Psoas muscle (tissue), 8 donors: Measurements from ENCODE around the gene ALDOC. TPM values are rescaled to one million over a fixed set of nuclear protein-coding genes. Genes with fewer than 3 reads are reported as not detected.

Experiments used
- ATAC-seq, 4 donors: fragments of 200-7000 bp; cut with Tn5 transposase; one replicate each; pipeline ENCODE4 v1.9.1; 2020; ENCODE audit warnings: moderate library complexity in 3 of 4, mild to moderate bottlenecking in 2 of 4
- DNase-seq, 2 donors: peaks; one replicate each; pipeline ENCODE4 v3.0.0-alpha.2; 2020
- H3K27ac ChIP-seq: fragments of 200-600 bp; one replicate; pipeline ENCODE4 v1.8.0; 2022
- H3K27me3 ChIP-seq, 3 donors: fragments of 200-600 bp in 1 of 3; one replicate each; pipeline versions ENCODE4 v1.6.1 to v1.8.0; 2013 to 2022; ENCODE audit warnings: low read length in 2 of 3, mild to moderate bottlenecking in 2 of 3, moderate library complexity in 1 of 3; ENCODE audit not compliant: insufficient read depth in 3 of 3
- H3K36me3 ChIP-seq, 2 donors: fragments of 200-600 bp in 1 of 2; one replicate each; pipeline versions ENCODE4 v1.6.1 to v1.8.0; 2013 to 2022; ENCODE audit warnings: low read depth in 1 of 2, mild to moderate bottlenecking in 1 of 2, moderate library complexity in 1 of 2; ENCODE audit not compliant: insufficient read depth in 1 of 2
- H3K4me1 ChIP-seq: fragments of 200-600 bp; one replicate; pipeline ENCODE4 v1.8.0; 2022
- H3K4me3 ChIP-seq: fragments of 200-600 bp; one replicate; pipeline ENCODE4 v1.8.0; 2022; ENCODE audit warnings: mild to moderate bottlenecking
- H3K9me3 ChIP-seq: fragments of 200-600 bp; one replicate; pipeline ENCODE4 v1.8.0; 2022
- WGBS, 3 donors: extraction: QIAGEN DNeasy Blood & Tissue Kit; methylation state at CpG; one replicate each; pipeline versions ENCODE4 v1.1.6 to v1.1.7; 2013; 5-methylcytosine and 5-hydroxymethylcytosine counted together
- intact Hi-C, 2 donors: fragments of 100-400 bp; cut with DNase I; formaldehyde crosslinking; loops; one replicate each; pipeline versions ENCODE4 v1.11.0 to v1.14.2; 2022
- polyA plus RNA-seq, 3 donors: library from polyadenylated mRNA; stranded (reverse); fragments of 200-250 nt; gene quantifications; one replicate each; pipeline ENCODE4 v1.2.3, GENCODE V29; 2013
- total RNA-seq, 4 donors: library from RNA; stranded (reverse); fragmentation: NEBNext Ultra II Directional in 2 of 4; extraction: Animal tissue kit (Norgen Biotek cat#: 25700) in 2 of 4; gene quantifications; one replicate each; pipeline versions ENCODE4 v1.2.1 to v1.2.4, GENCODE V29; 2021 to 2023
- TF ChIP-seq, protein P1 (sequence below): fragments of 200-600 bp; IDR thresholded peaks from one replicate; pipeline ENCODE4 v1.8.0; 2022; ENCODE audit warnings: antibody characterized with exemption
- donor health status: healthy with polysubstance abuse.
- donor health status: DM: no; HTN: no; CAD: no; lungs with moderate emphysema.
- donor health status: Bipolar disorder and iron deficiency.
- donor health status: healthy.
- donor health status: DM: yes; HTN: yes; CAD: no.
- donor health status: DM: no; HTN: no; CAD: no.
- donor health status: DM: no; HTN: no; CAD: no.
- donor health status: DM: yes; HTN: yes; CAD: no.

ALDOC gene
- total and polyA plus RNA-seq, 7 donors = 1.2 to 2.9 (median 1.7) TPM

DNA sequence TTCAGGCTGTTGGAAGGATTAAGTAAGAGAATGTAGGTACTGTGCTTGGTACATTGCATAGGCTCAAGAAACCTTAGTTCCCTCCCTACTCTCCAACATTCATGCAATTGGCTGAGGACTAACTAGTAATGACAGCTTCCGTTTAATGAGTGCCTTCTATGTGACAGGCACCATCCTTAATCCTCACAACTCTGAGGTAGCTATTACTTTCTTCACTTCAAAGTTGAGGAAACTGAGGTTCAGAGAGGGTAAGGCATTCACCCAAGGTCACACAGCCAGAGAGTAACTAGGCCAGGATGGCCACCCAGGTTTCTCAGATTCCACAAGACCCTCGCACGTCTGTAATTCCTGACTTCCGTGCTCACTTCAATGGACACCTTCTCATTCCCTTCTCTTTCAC is 46.4 kb downstream of the ALDOC start:
- ATAC-seq = no peak
- TF ChIP-seq, protein P1, sequence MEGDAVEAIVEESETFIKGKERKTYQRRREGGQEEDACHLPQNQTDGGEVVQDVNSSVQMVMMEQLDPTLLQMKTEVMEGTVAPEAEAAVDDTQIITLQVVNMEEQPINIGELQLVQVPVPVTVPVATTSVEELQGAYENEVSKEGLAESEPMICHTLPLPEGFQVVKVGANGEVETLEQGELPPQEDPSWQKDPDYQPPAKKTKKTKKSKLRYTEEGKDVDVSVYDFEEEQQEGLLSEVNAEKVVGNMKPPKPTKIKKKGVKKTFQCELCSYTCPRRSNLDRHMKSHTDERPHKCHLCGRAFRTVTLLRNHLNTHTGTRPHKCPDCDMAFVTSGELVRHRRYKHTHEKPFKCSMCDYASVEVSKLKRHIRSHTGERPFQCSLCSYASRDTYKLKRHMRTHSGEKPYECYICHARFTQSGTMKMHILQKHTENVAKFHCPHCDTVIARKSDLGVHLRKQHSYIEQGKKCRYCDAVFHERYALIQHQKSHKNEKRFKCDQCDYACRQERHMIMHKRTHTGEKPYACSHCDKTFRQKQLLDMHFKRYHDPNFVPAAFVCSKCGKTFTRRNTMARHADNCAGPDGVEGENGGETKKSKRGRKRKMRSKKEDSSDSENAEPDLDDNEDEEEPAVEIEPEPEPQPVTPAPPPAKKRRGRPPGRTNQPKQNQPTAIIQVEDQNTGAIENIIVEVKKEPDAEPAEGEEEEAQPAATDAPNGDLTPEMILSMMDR = no peak
- H3K27ac ChIP-seq = no peak overlapping the region
- intact Hi-C loops = no loop called here
- 62 to 74% (median 72%) methylated on average over 4 of the region's 4 CpGs for WGBS, 3 donors
- DNase-seq = no peak
- H3K36me3 ChIP-seq = no peaks in the 10 kb centered on the region
- H3K27me3 ChIP-seq = peaks cover 0 to 12% (median 3%) of the 10 kb centered on the region in 3 donors
- H3K4me3 ChIP-seq = no peak overlapping the region
- no peaks in the 10 kb centered on the region for H3K4me1 ChIP-seq
- no peaks in the 10 kb centered on the region for H3K9me3 ChIP-seq

DNA sequence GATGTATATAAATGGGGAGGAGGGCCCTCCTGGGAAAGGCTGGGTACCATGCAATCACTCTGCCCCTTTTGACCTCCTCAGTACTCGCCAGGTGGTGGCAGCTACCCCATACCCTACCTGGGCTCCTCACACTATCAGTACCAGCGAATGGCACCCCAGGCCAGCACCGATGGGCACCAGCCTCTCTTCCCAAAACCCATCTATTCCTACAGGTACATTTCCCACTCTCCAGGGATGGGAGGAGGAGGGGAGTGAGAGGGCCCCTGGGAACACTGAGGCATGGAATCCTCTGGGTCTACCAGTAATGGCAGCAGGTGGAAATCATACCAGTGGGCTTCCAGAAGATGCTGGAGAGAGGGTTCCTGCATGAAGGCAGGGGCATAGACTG is 47.7 kb downstream of the ALDOC start:
- peaks cover 0 to 12% (median 3%) of the 10 kb centered on the region in 3 donors for H3K27me3 ChIP-seq
- H3K4me1 ChIP-seq = no peaks in the 10 kb centered on the region
- DNase-seq (no peak), ATAC-seq (no peak)
- no peaks in the 10 kb centered on the region for H3K9me3 ChIP-seq
- 90 to 93% (median 91%) methylated on average over 3 of the region's 3 CpGs for WGBS, 3 donors
- no peaks in the 10 kb centered on the region for H3K36me3 ChIP-seq
- intact Hi-C loops = no loop called here
- H3K27ac ChIP-seq = no peak overlapping the region
- TF ChIP-seq, protein P1 = no peak
- H3K4me3 ChIP-seq = no peak overlapping the region

DNA sequence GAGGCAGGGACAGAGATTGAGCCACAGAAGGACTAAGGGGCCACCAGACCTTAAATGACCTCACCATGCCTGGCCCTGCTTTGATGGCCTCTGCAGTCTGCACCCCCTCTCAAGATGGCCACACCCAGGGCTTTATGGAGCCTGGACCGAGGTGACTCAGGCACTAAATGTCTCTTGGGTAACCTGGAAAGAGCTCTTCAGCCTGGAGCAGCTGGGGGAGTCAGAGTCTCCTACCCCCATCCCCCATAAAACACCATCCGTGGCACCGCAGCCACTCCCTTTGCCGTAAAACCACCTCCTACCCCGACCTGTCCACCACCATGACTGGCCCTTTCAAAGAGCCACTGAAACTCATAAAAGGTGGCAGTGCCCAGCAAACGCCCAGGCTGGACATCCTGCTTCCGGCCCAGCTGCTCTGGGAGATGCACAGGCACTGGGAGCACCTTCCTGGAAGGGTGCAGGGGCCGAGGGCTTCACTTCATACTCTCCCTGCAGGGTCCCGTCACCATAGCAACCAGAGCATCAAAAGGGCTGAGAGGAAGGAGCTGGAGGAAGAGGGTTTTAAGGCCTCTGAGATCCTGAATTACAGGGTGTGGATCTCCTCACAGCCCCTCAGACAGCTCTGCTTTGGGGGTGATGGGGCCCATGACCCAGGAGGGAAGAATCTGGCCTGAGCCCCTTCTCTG is 48.2 kb downstream of the ALDOC start:
- DNase-seq = no peak
- WGBS, 3 donors = 71 to 76% (median 72%) methylated on average over 9 of the region's 9 CpGs
- ATAC-seq = no peak

DNA sequence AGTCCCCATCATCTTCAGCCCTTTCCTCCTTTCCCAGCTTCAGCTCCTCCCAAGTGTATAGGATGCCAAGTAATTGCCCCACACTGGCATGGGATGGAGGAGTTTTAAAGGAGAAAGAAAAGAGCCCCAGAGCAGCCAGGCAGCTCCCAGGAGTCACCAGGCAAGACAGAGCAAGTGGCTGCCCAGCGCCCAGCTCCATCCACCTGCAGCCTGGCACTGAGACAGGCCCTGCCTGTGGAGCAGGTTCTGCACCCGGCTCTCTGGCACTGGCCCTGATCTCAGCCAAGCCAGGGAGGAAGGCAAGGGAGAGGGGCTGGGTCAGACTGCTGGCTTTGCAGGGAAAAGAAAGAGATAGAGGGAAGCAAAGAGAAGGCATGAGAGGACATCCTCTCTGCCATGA is 48.8 kb downstream of the ALDOC start:
- Histone ChIP-seq H3K27ac (no peak overlapping the region), H3K27me3 (peaks cover 0 to 12% (median 3%) of the 10 kb centered on the region in 3 donors), H3K9me3 (no peaks in the 10 kb centered on the region), H3K36me3 (no peaks in the 10 kb centered on the region), H3K4me1 (no peaks in the 10 kb centered on the region), H3K4me3 (no peak overlapping the region)
- no peak for DNase-seq
- WGBS, 3 donors = 74 to 88% (median 85%) methylated on average over 2 of the region's 2 CpGs
- no peak for ATAC-seq
- TF ChIP-seq, protein P1 = no peak
- intact Hi-C loops = no loop called here

More for the DNA sequence above, 48.2 kb downstream of the ALDOC start:
- TF ChIP-seq, protein P1 = no peak
- no peak overlapping the region for H3K27ac ChIP-seq
- H3K9me3 ChIP-seq = no peaks in the 10 kb centered on the region
- intact Hi-C loops = no loop called here
- peaks cover 0 to 12% (median 3%) of the 10 kb centered on the region in 3 donors for H3K27me3 ChIP-seq
- no peak overlapping the region for H3K4me3 ChIP-seq
- no peaks in the 10 kb centered on the region for H3K4me1 ChIP-seq
- no peaks in the 10 kb centered on the region for H3K36me3 ChIP-seq
